MM.1S (cell line): ENCODE data around the gene WNT5A.

ENCODE experiments used
- DNase-seq: peaks from one replicate; pipeline ENCODE4 v3.0.0-alpha.2; 2015
- H2AFZ ChIP-seq: fragments of 300-600 bp; sonication (generic); 2 replicates; pipeline ENCODE4 v1.6.0; 2016; ENCODE audit warnings: antibody characterized with exemption, low read length
- H3F3A ChIP-seq: fragments of 300-600 bp; sonication (generic); 2 replicates; pipeline ENCODE4 v1.6.1; 2016; ENCODE audit warnings: mild to moderate bottlenecking, antibody characterized with exemption, low read length, moderate library complexity, mixed read lengths; ENCODE audit not compliant: insufficient read depth
- H3K27ac ChIP-seq: fragments of 300-600 bp; sonication (generic); 2 replicates; pipeline ENCODE4 v1.5.1; 2016; ENCODE audit warnings: mild to moderate bottlenecking, low read length
- H3K27me3 ChIP-seq: fragments of 300-600 bp; sonication (generic); replicated peaks from 2 replicates; pipeline ENCODE4 v1.6.0; 2016; ENCODE audit warnings: low read length; ENCODE audit not compliant: insufficient read depth
- H3K36me3 ChIP-seq: fragments of 300-600 bp; sonication (generic); replicated peaks from 2 replicates; pipeline ENCODE4 v1.6.1; 2016; ENCODE audit warnings: mild to moderate bottlenecking, low read length, mixed read lengths; ENCODE audit not compliant: insufficient read depth
- H3K4me1 ChIP-seq: fragments of 300-600 bp; sonication (generic); 2 replicates; pipeline ENCODE4 v1.6.1; 2016; ENCODE audit warnings: low read length, mixed read lengths
- H3K4me2 ChIP-seq: fragments of 300-600 bp; sonication (generic); 2 replicates; pipeline ENCODE4 v1.6.0; 2016; ENCODE audit warnings: low read depth, low read length
- H3K4me3 ChIP-seq: fragments of 300-600 bp; sonication (generic); 2 replicates; pipeline ENCODE4 v1.5.1; 2016; ENCODE audit warnings: low read length, mixed read lengths
- H3K79me2 ChIP-seq: fragments of 300-600 bp; sonication (generic); 2 replicates; pipeline ENCODE4 v1.6.1; 2016; ENCODE audit warnings: mixed run types, low read length, mixed read lengths
- H3K9ac ChIP-seq: fragments of 300-600 bp; sonication (generic); 2 replicates; pipeline ENCODE4 v1.6.1; 2016; ENCODE audit warnings: low read length, mixed read lengths
- H3K9me2 ChIP-seq: fragments of 300-600 bp; sonication (generic); replicated peaks from 2 replicates; pipeline ENCODE4 v1.6.1; 2016; ENCODE audit warnings: mild to moderate bottlenecking, low read length, mixed read lengths; ENCODE audit not compliant: insufficient read depth
- H3K9me3 ChIP-seq: fragments of 300-600 bp; sonication (generic); replicated peaks from 2 replicates; pipeline ENCODE4 v1.6.1; 2016; ENCODE audit warnings: mild to moderate bottlenecking, low read length, mixed read lengths; ENCODE audit not compliant: insufficient read depth
- H4K20me1 ChIP-seq: fragments of 300-600 bp; sonication (generic); 2 replicates; pipeline ENCODE4 v1.6.1; 2016; ENCODE audit warnings: mild to moderate bottlenecking, low read length, moderate library complexity, mixed read lengths; ENCODE audit not compliant: insufficient read depth
- CTCF ChIP-seq: fragments of 300-600 bp; sonication (generic); IDR thresholded peaks from 2 replicates; pipeline ENCODE4 v1.5.1; 2016; ENCODE audit warnings: antibody characterized with exemption, low read length, mixed read lengths
- EZH2 ChIP-seq: fragments of 300-600 bp; sonication (generic); optimal IDR thresholded peaks from 2 replicates; pipeline ENCODE3; 2017; ENCODE audit warnings: low read depth, mild to moderate bottlenecking, antibody characterized with exemption, low read length, mixed read lengths
- EZH2phosphoT487 ChIP-seq: fragments of 300-600 bp; sonication (generic); IDR thresholded peaks from 2 replicates; pipeline ENCODE4 v1.6.1; 2018; ENCODE audit warnings: antibody characterized with exemption, low read length

Gene WNT5A

DNA sequence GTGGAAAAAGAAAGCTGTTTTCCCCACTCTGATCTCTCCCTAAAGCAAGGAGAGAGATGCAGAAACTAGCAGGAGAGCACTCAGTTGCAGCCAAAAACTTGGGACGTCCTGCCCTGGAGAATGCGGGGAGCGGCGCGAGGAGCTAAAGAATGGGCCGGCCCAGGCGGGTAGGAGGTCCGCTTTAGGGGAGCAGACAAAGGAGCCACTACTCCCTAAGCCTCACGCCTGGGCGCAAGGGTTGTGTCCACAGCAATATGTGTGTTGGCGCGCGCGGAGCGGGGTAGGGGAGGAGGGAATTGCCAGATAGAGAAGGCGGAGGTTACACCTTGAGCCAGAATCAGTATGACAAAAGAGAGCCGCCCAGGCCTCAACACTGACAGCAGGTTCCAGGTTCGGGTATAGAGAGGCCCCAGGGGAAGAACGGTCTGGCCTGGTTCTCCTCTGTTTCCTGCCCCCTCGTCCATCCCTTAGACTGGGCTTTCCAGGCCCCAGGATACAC lies 2.9 kb downstream of the WNT5A start:
- H3K4me1 ChIP-seq = no peaks in the 10 kb centered on the region; the same call in 1 of the 2 replicates
- no peak overlapping the region for H3K27ac ChIP-seq
- H4K20me1 ChIP-seq = no peaks in the 10 kb centered on the region
- no peak for DNase-seq
- H3F3A ChIP-seq = no peaks in the 10 kb centered on the region; the same call in 1 of the 2 replicates
- no peak overlapping the region for H3K4me2 ChIP-seq
- no peaks in the 10 kb centered on the region for H3K9me3 ChIP-seq
- no peaks in the 10 kb centered on the region for H3K27me3 ChIP-seq
- H3K9ac ChIP-seq = no peak overlapping the region
- H3K9me2 ChIP-seq = no peaks in the 10 kb centered on the region
- H3K79me2 ChIP-seq = no peaks in the 10 kb centered on the region
- no peak overlapping the region; the same call in 1 of the 2 replicates for H2AFZ ChIP-seq
- H3K36me3 ChIP-seq = no peaks in the 10 kb centered on the region
- H3K4me3 ChIP-seq = no peak overlapping the region
- no peak for TF ChIP-seq EZH2phosphoT487
- TF ChIP-seq EZH2 = no peak
- no peak for TF ChIP-seq CTCF

- no peaks in the 10 kb centered on the region for H3K36me3 ChIP-seq
- no peaks in the 10 kb centered on the region; the same call in 1 of the 2 replicates for H3F3A ChIP-seq
- TF ChIP-seq EZH2 = no peak
- TF ChIP-seq EZH2phosphoT487 = no peak
- no peak for TF ChIP-seq CTCF
- DNase-seq = no peak
- no peaks in the 10 kb centered on the region for H4K20me1 ChIP-seq
- H3K9me3 ChIP-seq = no peaks in the 10 kb centered on the region
- no peaks in the 10 kb centered on the region for H3K79me2 ChIP-seq
- no peak overlapping the region for H2AFZ ChIP-seq
- no peak overlapping the region for H3K4me2 ChIP-seq
- no peak overlapping the region for H3K9ac ChIP-seq
- no peaks in the 10 kb centered on the region for H3K4me1 ChIP-seq
- H3K27me3 ChIP-seq = no peaks in the 10 kb centered on the region
- no peaks in the 10 kb centered on the region for H3K9me2 ChIP-seq
- no peak overlapping the region for H3K27ac ChIP-seq
- no peak overlapping the region for H3K4me3 ChIP-seq
Measured at GRCh38 chr3:55483196-55484095, 3.7 kb downstream of the WNT5A start.

DNA sequence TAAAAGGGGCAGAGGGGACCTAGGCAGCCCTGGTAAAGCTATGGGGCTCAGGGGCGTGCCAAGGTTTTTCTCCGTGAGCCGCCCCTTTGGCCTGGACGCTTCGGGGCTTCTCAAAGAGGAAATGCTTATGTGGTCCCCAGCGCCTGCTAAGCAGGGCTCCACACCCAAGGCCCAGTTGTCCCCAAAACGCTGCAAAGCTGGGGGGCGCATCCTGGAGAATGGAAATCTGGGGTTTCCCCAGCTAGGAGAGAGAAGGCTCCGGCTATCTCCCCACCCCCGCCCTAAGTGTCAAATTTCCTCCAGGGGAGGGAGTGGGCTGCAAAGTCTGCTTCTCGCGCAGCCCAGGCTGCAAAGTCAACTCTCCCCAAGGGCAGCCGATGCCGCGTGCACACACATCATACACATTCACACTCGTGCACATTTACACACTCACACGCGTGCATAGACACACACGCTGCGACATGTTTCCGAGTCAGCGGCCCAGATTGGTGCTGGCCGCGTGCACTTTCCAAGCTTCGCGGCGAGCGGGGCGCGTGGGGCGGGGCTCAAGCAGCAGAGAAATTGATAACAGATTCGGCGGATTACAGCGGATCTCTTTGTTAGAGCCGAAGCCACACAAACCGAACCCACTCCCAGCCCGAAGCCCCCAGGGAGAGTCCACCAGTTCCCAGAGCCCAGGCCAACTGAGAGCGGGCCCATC lies 4.5 kb downstream of the WNT5A start:
- Histone ChIP-seq H3K9me2 (no peaks in the 10 kb centered on the region), H3K4me1 (no peaks in the 10 kb centered on the region), H3K4me2 (no peak overlapping the region), H3K4me3 (no peak overlapping the region), H2AFZ (no peak overlapping the region), H3K9me3 (no peaks in the 10 kb centered on the region), H3K27ac (no peak overlapping the region), H3K27me3 (no peaks in the 10 kb centered on the region), H3K9ac (no peak overlapping the region), H4K20me1 (no peaks in the 10 kb centered on the region), H3F3A (no peaks in the 10 kb centered on the region; the same call in 1 of the 2 replicates), H3K36me3 (no peaks in the 10 kb centered on the region), H3K79me2 (no peaks in the 10 kb centered on the region)
- DNase-seq = no peak
- TF ChIP-seq EZH2phosphoT487 (no peak), CTCF (no peak), EZH2 (no peak)
